ENCODE results near the gene PRR5L.
A peak's percentile ranks its signal among the peaks of the same experiment; 100 is the strongest.

PRR5L gene

DNA sequence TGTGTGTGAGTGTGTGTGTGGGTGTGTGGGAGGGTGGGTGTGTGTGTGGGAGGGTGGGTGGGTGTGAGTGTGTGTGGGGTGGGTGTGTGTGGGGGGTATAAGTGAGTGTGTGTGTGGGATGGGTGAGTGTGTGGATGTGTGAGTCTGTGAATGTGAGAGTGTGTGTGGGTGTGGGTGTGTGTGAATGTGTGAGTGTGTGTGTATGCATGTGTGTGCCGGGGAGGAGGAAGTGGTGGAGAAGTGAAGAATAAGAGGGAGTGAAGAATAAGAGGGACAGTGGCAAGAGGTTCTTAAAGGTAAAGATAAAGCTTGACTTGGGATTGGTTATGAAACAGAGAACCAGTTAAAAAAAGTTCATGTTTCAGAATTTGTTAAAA, 54.0 kb downstream of the PRR5L start:
- H3K79me1 ChIP-seq (replicated peaks; ENCODE audit: low read length, poor library complexity, severe bottlenecking), result no peaks in the 10 kb centered on the region
- no peak overlapping the region for H3K14ac ChIP-seq (ENCODE audit: low read length in 2 of 2)
- H3K4me3 ChIP-seq (ENCODE audit: insufficient read depth in 1 of 2, low read depth in 1 of 2, low read length in 2 of 2), result no peak overlapping the region
- no peak overlapping the region for H3K23ac ChIP-seq (ENCODE audit: low read length in 2 of 2)
- H4K8ac ChIP-seq (ENCODE audit: low read length), result no peak overlapping the region
- H3K36me3 ChIP-seq (ENCODE audit: control insufficient read depth in 1 of 2, insufficient read depth in 2 of 2, low read depth in 1 of 2, low read length in 2 of 2), result no peaks in the 10 kb centered on the region
- no peak overlapping the region for H3K4me2 ChIP-seq (ENCODE audit: low read length, poor library complexity, severe bottlenecking)
- H3K9ac ChIP-seq (ENCODE audit: low read length), result no peak overlapping the region
- H4K91ac ChIP-seq (ENCODE audit: low read length), result no peak overlapping the region
- no peak overlapping the region for H2BK5ac ChIP-seq (ENCODE audit: low read depth, low read length, poor library complexity, severe bottlenecking)
- H3K4me1 ChIP-seq (ENCODE audit: control insufficient read depth, insufficient read depth, low read depth, low read length), result peaks cover 3% of the 10 kb centered on the region
- no peaks in the 10 kb centered on the region for H3K9me3 ChIP-seq (ENCODE audit: control insufficient read depth, low read length)
- H2AFZ ChIP-seq (ENCODE audit: low read depth, low read length), result no peak overlapping the region
- H2BK120ac ChIP-seq (ENCODE audit: low read depth, low read length), result no peak overlapping the region
- peaks cover 0 to 19% of the 10 kb centered on the region in 2 experiments for H3K27me3 ChIP-seq (ENCODE audit: control insufficient read depth in 1 of 2, insufficient read depth in 1 of 2, low read length in 2 of 2)
- no peak overlapping the region for H2AK5ac ChIP-seq (ENCODE audit: low read length, severe bottlenecking)
- no peak for DNase-seq
- H3K4ac ChIP-seq (ENCODE audit: low read depth in 1 of 2, low read length in 2 of 2), result no peak overlapping the region
- H3K27ac ChIP-seq (ENCODE audit: low read length, poor library complexity, severe bottlenecking), result no peak overlapping the region
- WGBS, result 88% methylated on average over 1 of the region's 1 CpG
- no peak overlapping the region for H2BK12ac ChIP-seq (ENCODE audit: low read length in 2 of 2)
- H3K18ac ChIP-seq (ENCODE audit: low read depth in 1 of 2, low read length in 2 of 2), result no peak overlapping the region
- H2BK15ac ChIP-seq (ENCODE audit: low read depth, poor library complexity, severe bottlenecking), result peak overlapping the region; percentile 70

DNA sequence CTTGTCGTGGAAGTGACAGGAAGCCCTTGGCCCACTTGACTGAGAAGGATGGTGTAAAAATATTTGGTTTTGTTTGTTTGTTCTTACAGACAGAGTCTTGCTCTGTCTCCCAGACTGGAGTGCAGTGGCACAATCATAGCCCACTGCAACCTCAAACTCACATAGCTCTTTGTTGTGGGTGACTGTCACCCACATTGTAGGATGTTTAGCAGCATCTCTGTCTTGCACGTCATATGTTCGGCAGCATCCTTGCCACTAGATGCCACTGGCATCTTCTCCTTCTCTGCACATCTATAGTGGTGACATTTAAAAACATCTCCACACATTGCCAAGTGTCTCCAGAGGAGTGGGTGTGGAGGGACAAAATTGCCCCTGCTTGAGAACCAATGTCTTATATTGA, 56.8 kb downstream of the PRR5L start:
- Histone ChIP-seq H3K4me3 (ENCODE audit: insufficient read depth in 1 of 2, low read depth in 1 of 2, low read length in 2 of 2) (no peak overlapping the region), H2BK12ac (ENCODE audit: low read length in 2 of 2) (no peak overlapping the region), H3K4ac (ENCODE audit: low read depth in 1 of 2, low read length in 2 of 2) (no peak overlapping the region), H3K4me2 (ENCODE audit: low read length, poor library complexity, severe bottlenecking) (no peak overlapping the region), H3K23ac (ENCODE audit: low read length in 2 of 2) (no peak overlapping the region), H3K9ac (ENCODE audit: low read length) (no peak overlapping the region), H3K27me3 (ENCODE audit: control insufficient read depth in 1 of 2, insufficient read depth in 1 of 2, low read length in 2 of 2) (peaks cover 0 to 14% of the 10 kb centered on the region in 2 experiments), H2AK5ac (ENCODE audit: low read length, severe bottlenecking) (no peak overlapping the region), H3K14ac (ENCODE audit: low read length in 2 of 2) (no peak overlapping the region), H4K8ac (ENCODE audit: low read length) (no peak overlapping the region), H2BK5ac (ENCODE audit: low read depth, low read length, poor library complexity, severe bottlenecking) (no peak overlapping the region), H4K91ac (ENCODE audit: low read length) (no peak overlapping the region), H3K27ac (ENCODE audit: low read length, poor library complexity, severe bottlenecking) (no peak overlapping the region), H3K18ac (ENCODE audit: low read depth in 1 of 2, low read length in 2 of 2) (no peak overlapping the region), H3K36me3 (ENCODE audit: control insufficient read depth in 1 of 2, insufficient read depth in 2 of 2, low read depth in 1 of 2, low read length in 2 of 2) (no peaks in the 10 kb centered on the region), H2AFZ (ENCODE audit: low read depth, low read length) (no peak overlapping the region), H3K4me1 (ENCODE audit: control insufficient read depth, insufficient read depth, low read depth, low read length) (peaks cover 2% of the 10 kb centered on the region), H3K79me1 (replicated peaks; ENCODE audit: low read length, poor library complexity, severe bottlenecking) (no peaks in the 10 kb centered on the region), H2BK15ac (ENCODE audit: low read depth, poor library complexity, severe bottlenecking) (no peak overlapping the region), H2BK120ac (ENCODE audit: low read depth, low read length) (no peak overlapping the region), H3K9me3 (ENCODE audit: control insufficient read depth, low read length) (no peaks in the 10 kb centered on the region)
- 85% methylated on average over 3 of the region's 3 CpGs for WGBS
- no peak for DNase-seq

DNA sequence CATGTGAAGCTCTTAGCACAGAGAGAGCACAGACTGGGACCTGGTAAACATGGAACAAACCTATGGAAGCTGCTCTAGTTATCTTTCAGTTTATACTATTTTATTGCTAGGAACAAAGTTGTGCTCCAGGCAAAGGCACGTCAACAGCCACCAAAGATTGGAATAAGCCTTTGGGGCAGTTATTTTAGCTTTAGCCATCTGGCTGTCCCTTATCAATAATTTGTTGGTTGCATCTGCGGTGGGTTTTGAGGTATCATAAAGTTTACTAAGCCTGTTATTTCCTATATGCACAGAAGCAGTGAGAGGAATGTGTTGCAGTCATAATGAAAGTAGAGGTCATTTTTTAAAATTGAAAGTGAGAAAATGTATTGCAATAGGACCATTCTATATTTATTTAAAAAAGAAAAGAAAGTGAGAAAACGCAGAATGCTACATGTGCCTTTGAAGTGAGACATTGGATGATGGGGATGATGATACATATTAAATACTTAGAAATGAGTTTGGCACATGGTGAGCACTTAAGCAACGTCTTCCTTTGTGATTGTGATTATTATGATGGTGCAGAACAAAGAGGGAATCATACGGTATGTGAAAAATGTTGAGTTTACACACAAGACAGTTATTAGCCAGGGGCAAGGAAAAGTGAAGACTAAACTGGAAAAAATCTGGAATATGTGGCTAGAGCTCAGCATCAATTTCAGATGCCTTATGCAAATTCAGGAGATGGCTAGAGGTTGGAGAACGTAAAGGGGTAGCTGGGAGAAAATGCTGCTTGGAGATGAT, 58.3 kb downstream of the PRR5L start:
- Histone ChIP-seq H3K4me3 (ENCODE audit: insufficient read depth in 1 of 2, low read depth in 1 of 2, low read length in 2 of 2) (no peak overlapping the region), H3K79me1 (replicated peaks; ENCODE audit: low read length, poor library complexity, severe bottlenecking) (no peaks in the 10 kb centered on the region), H4K91ac (ENCODE audit: low read length) (no peak overlapping the region), H2AK5ac (ENCODE audit: low read length, severe bottlenecking) (peak overlapping the region; percentile 45), H2BK120ac (ENCODE audit: low read depth, low read length) (peak overlapping the region; percentile 19), H3K18ac (ENCODE audit: low read depth in 1 of 2, low read length in 2 of 2) (no peak overlapping the region), H4K8ac (ENCODE audit: low read length) (no peak overlapping the region), H2BK12ac (ENCODE audit: low read length in 2 of 2) (no peak overlapping the region), H3K14ac (ENCODE audit: low read length in 2 of 2) (no peak overlapping the region), H2AFZ (ENCODE audit: low read depth, low read length) (no peak overlapping the region), H3K27me3 (ENCODE audit: control insufficient read depth in 1 of 2, insufficient read depth in 1 of 2, low read length in 2 of 2) (peaks cover 0 to 14% of the 10 kb centered on the region in 2 experiments), H3K27ac (ENCODE audit: low read length, poor library complexity, severe bottlenecking) (peak overlapping the region; percentile 70), H3K4me1 (ENCODE audit: control insufficient read depth, insufficient read depth, low read depth, low read length) (peaks cover 2% of the 10 kb centered on the region), H3K4me2 (ENCODE audit: low read length, poor library complexity, severe bottlenecking) (no peak overlapping the region), H2BK5ac (ENCODE audit: low read depth, low read length, poor library complexity, severe bottlenecking) (no peak overlapping the region), H3K36me3 (ENCODE audit: control insufficient read depth in 1 of 2, insufficient read depth in 2 of 2, low read depth in 1 of 2, low read length in 2 of 2) (no peaks in the 10 kb centered on the region), H3K23ac (ENCODE audit: low read length in 2 of 2) (no peak overlapping the region), H3K9me3 (ENCODE audit: control insufficient read depth, low read length) (no peaks in the 10 kb centered on the region), H3K4ac (ENCODE audit: low read depth in 1 of 2, low read length in 2 of 2) (no peak overlapping the region), H2BK15ac (ENCODE audit: low read depth, poor library complexity, severe bottlenecking) (no peak overlapping the region), H3K9ac (ENCODE audit: low read length) (no peak overlapping the region)
- WGBS, result 57% methylated on average over 6 of the region's 6 CpGs
- DNase-seq, result peak; percentile 33

DNA sequence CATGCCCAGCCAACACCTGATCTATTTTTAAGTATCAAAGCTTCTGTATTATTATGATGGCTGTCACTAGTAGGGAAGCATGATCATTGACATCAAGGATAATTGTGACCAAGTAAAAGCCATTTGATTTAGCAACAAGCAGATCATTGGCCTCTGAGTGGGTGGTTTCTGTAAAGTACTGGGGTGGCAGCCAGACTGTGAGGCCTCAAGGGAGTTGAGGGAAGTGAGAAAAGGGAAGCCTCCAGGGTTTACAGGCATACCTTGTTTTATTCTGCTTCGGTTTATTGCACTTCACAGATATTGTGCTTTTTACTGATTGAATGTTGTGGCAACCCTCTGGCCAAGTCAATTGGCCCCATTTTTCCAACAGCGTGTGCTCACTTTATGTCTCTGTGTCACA, 60.1 kb downstream of the PRR5L start:
- Histone ChIP-seq H3K79me1 (replicated peaks; ENCODE audit: low read length, poor library complexity, severe bottlenecking) (no peaks in the 10 kb centered on the region), H3K4me3 (ENCODE audit: insufficient read depth in 1 of 2, low read depth in 1 of 2, low read length in 2 of 2) (no peak overlapping the region), H3K9ac (ENCODE audit: low read length) (no peak overlapping the region), H3K9me3 (ENCODE audit: control insufficient read depth, low read length) (no peaks in the 10 kb centered on the region), H3K4ac (ENCODE audit: low read depth in 1 of 2, low read length in 2 of 2) (no peak overlapping the region), H4K8ac (ENCODE audit: low read length) (no peak overlapping the region), H2BK15ac (ENCODE audit: low read depth, poor library complexity, severe bottlenecking) (no peak overlapping the region), H3K14ac (ENCODE audit: low read length in 2 of 2) (no peak overlapping the region), H3K36me3 (ENCODE audit: control insufficient read depth in 1 of 2, insufficient read depth in 2 of 2, low read depth in 1 of 2, low read length in 2 of 2) (no peaks in the 10 kb centered on the region), H3K23ac (ENCODE audit: low read length in 2 of 2) (no peak overlapping the region), H3K4me1 (ENCODE audit: control insufficient read depth, insufficient read depth, low read depth, low read length) (peaks cover 4% of the 10 kb centered on the region), H2AK5ac (ENCODE audit: low read length, severe bottlenecking) (peak overlapping the region; percentile 72), H2AFZ (ENCODE audit: low read depth, low read length) (no peak overlapping the region), H4K91ac (ENCODE audit: low read length) (no peak overlapping the region), H3K18ac (ENCODE audit: low read depth in 1 of 2, low read length in 2 of 2) (no peak overlapping the region), H2BK5ac (ENCODE audit: low read depth, low read length, poor library complexity, severe bottlenecking) (no peak overlapping the region), H2BK120ac (ENCODE audit: low read depth, low read length) (no peak overlapping the region), H2BK12ac (ENCODE audit: low read length in 2 of 2) (no peak overlapping the region), H3K27me3 (ENCODE audit: control insufficient read depth in 1 of 2, insufficient read depth in 1 of 2, low read length in 2 of 2) (peaks cover 0 to 14% of the 10 kb centered on the region in 2 experiments), H3K27ac (ENCODE audit: low read length, poor library complexity, severe bottlenecking) (no peak overlapping the region), H3K4me2 (ENCODE audit: low read length, poor library complexity, severe bottlenecking) (no peak overlapping the region)
- 100% methylated on average over 2 of the region's 2 CpGs for WGBS
- no peak for DNase-seq

All from mesenchymal stem cell (in vitro differentiated cells and primary cell).